NCI-H2081 (cell line): ENCODE results near the gene POSTN.
"Not testable (repeated sequence)": the region's sequence is repeated elsewhere in the genome, so short reads cannot be mapped to it uniquely, and the experiment has no call there.

Experiments
- DNase-seq, 2 experiments: peaks; one replicate each; lab custom pipeline; 2025; lab: John Stamatoyannopoulos, UW

Gene POSTN

GRCh38 chr13:37595162-37595561 lies 3.4 kb downstream of the POSTN start:
- DNase-seq = no peak

- DNase-seq = no peak
Measured at GRCh38 chr13:37594550-37594949, 4.0 kb downstream of the POSTN start.

GRCh38 chr13:37589381-37589780 lies 9.2 kb downstream of the POSTN start:
- DNase-seq = not testable (repeated sequence)

GRCh38 chr13:37587236-37587635 lies 11.3 kb downstream of the POSTN start:
- DNase-seq = no peak

GRCh38 chr13:37586164-37586563 lies 12.4 kb downstream of the POSTN start:
- DNase-seq = no peak

GRCh38 chr13:37585541-37585940 lies 13.0 kb downstream of the POSTN start:
- no peak for DNase-seq

GRCh38 chr13:37576601-37577000 lies 22.0 kb downstream of the POSTN start:
- no peak for DNase-seq

GRCh38 chr13:37565425-37565824 lies 33.1 kb downstream of the POSTN start:
- DNase-seq = no peak

GRCh38 chr13:37561031-37561430 lies 37.5 kb downstream of the POSTN start:
- DNase-seq = no peak

- no peak for DNase-seq
Measured at GRCh38 chr13:37560526-37560925, 38.0 kb downstream of the POSTN start.

- not testable (repeated sequence) for DNase-seq
Measured at GRCh38 chr13:37558766-37559165, 39.8 kb downstream of the POSTN start.

- no peak for DNase-seq
Measured at GRCh38 chr13:37546087-37546486, 52.5 kb downstream of the POSTN start.

GRCh38 chr13:37544995-37545394 lies 53.6 kb downstream of the POSTN start:
- no peak for DNase-seq

- DNase-seq = no peak
Measured at GRCh38 chr13:37539976-37540605, 58.5 kb downstream of the POSTN start.

- DNase-seq = no peak
Measured at GRCh38 chr13:37539170-37539569, 59.4 kb downstream of the POSTN start.

- DNase-seq = no peak
Measured at GRCh38 chr13:37535501-37535900, 63.1 kb downstream of the POSTN start.

GRCh38 chr13:37534676-37535075 lies 63.9 kb downstream of the POSTN start:
- DNase-seq = no peak

- DNase-seq = no peak
Measured at GRCh38 chr13:37534181-37534580, 64.4 kb downstream of the POSTN start.

- no peak for DNase-seq
Measured at GRCh38 chr13:37531049-37531448, 67.5 kb downstream of the POSTN start.

GRCh38 chr13:37529751-37530385 lies 68.7 kb downstream of the POSTN start:
- no peak for DNase-seq

GRCh38 chr13:37526710-37527473 lies 71.7 kb downstream of the POSTN start:
- DNase-seq = peak; percentile 20 to 63

- no peak for DNase-seq
Measured at GRCh38 chr13:37515226-37515625, 83.3 kb downstream of the POSTN start.
